ENCODE results near the gene BCAS4.
"Not testable (repeated sequence)": the region's sequence is repeated elsewhere in the genome, so short reads cannot be mapped to it uniquely, and the experiment has no call there.

BCAS4 gene

GRCh38 chr20:50765251-50765650 is 29.6 kb upstream of the BCAS4 start:
- not testable (repeated sequence) for H3K4me1 Mint-ChIP-seq, H3K27ac Mint-ChIP-seq, H3K27me3 Mint-ChIP-seq, H3K4me3 Mint-ChIP-seq, H3K9me3 Mint-ChIP-seq, H3K36me3 Mint-ChIP-seq

DNA sequence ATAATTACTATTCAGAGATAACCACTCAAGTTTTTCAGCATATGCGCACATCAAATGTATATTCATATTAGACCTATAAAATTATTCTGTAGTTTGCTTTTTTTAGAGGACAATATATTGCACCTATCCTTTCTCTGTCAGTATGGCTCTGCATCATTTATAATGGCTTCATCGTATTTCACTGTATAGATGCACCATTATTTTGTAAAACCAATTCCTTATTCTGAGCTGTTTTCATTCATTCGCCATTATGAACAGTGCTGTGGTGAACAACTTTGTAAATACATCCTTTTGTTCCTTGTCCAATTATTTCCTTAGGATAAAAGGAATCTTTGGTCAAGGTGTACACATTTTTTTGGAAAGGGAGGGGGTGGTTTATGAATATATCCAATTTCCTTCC is 29.2 kb upstream of the BCAS4 start:
- Mint-ChIP-seq H3K4me1 (no peaks in the 10 kb centered on the region), H3K27ac (no peak overlapping the region), H3K4me3 (no peak overlapping the region), H3K36me3 (no peaks in the 10 kb centered on the region), H3K27me3 (no peaks in the 10 kb centered on the region), H3K9me3 (no peaks in the 10 kb centered on the region)

- not testable (repeated sequence) for H3K4me3 Mint-ChIP-seq, H3K27me3 Mint-ChIP-seq, H3K4me1 Mint-ChIP-seq, H3K36me3 Mint-ChIP-seq, H3K9me3 Mint-ChIP-seq, H3K27ac Mint-ChIP-seq
Observed at GRCh38 chr20:50766955-50767809, 27.7 kb upstream of the BCAS4 start.

DNA sequence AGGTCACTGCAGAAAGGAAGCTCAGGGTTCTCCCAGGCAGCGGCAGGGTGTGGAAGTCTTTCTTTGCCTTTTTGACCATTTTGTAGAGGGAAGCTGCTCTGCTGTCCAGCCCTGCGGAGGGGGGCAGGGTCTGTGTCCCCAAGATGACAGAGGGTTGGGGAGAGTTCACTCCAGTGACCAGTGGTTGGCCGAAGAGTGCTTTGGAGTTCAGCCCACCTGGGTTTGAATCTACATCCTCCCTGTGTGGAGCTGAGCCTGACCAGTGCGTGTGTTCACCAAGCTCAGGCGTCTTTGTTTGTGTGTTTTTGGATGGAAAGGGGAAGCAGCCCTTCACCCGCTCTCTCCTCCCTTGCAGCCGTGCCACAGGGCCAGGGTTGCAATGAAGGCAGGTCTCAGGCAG is 25.9 kb upstream of the BCAS4 start:
- not testable (repeated sequence) for H3K9me3 Mint-ChIP-seq, H3K36me3 Mint-ChIP-seq, H3K27me3 Mint-ChIP-seq, H3K4me1 Mint-ChIP-seq, H3K4me3 Mint-ChIP-seq, H3K27ac Mint-ChIP-seq

GRCh38 chr20:50769551-50770085 is 25.2 kb upstream of the BCAS4 start:
- H3K36me3 Mint-ChIP-seq, H3K4me3 Mint-ChIP-seq, H3K27ac Mint-ChIP-seq, H3K4me1 Mint-ChIP-seq, H3K27me3 Mint-ChIP-seq, H3K9me3 Mint-ChIP-seq: not testable (repeated sequence)

- H3K36me3 Mint-ChIP-seq, H3K4me1 Mint-ChIP-seq, H3K27ac Mint-ChIP-seq, H3K9me3 Mint-ChIP-seq, H3K4me3 Mint-ChIP-seq, H3K27me3 Mint-ChIP-seq: not testable (repeated sequence)
Observed at GRCh38 chr20:50771419-50772080, 23.3 kb upstream of the BCAS4 start.

GRCh38 chr20:50772420-50773185 is 22.3 kb upstream of the BCAS4 start:
- Mint-ChIP-seq H3K4me1 (no peaks in the 10 kb centered on the region), H3K27ac (no peak overlapping the region), H3K27me3 (no peaks in the 10 kb centered on the region), H3K9me3 (no peaks in the 10 kb centered on the region), H3K4me3 (no peak overlapping the region), H3K36me3 (no peaks in the 10 kb centered on the region)

DNA sequence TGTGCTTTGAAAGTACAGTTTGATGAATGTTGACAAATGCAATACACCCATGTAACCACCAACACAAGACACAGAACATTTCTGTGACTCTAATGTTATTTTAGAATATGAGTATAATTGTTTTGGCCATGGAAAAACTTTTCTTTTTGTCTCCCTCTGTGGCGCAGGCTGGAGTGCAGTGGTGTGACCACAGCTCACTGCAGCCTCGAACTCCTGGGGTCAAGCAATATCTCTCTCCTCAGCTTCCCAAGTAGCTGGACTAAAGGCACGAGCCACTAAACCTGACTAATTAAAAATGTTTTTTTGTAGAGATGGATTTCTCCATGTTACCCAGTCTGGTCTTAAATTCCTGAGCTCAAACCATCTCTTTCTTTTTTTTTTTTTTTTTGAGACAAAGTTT is 20.3 kb upstream of the BCAS4 start:
- Mint-ChIP-seq H3K36me3 (no peaks in the 10 kb centered on the region), H3K9me3 (no peaks in the 10 kb centered on the region), H3K4me3 (no peak overlapping the region), H3K4me1 (no peaks in the 10 kb centered on the region), H3K27ac (no peak overlapping the region), H3K27me3 (peaks cover 3% of the 10 kb centered on the region)

DNA sequence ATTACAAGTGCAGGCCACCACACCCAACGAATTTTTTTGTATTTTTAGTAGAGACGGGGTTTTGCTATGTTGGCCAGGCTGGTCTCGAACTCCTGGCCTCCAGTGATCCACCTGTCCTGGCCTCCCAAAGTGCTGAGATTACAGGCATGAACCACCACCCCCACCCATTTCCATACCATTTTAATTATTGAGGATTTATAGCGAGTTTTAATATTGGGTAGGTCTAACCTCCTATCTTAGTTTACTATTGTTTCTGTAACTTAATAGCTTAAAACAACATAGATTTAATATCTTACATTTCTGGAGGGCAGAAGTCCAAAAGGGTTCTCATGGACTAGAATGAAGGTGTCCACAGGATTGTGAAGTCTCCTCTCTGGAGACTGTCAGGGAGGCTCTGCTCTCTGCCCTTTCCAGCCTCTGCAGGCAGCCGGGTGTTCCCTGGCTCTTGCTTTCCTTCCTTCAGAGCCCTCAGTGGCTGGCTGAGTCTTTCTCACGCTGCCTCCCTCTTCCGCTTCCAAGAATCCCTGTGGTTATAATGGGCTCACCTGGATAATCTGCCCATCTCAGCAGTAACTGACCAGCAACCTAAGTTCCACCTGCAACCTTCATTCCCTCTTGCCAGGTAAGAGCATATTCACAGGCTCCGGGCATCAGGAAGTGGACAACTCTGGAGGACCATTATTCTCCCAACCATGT is 18.6 kb upstream of the BCAS4 start:
- H3K4me1 Mint-ChIP-seq = no peaks in the 10 kb centered on the region
- H3K36me3 Mint-ChIP-seq = no peaks in the 10 kb centered on the region
- no peak overlapping the region for H3K27ac Mint-ChIP-seq
- no peak overlapping the region for H3K4me3 Mint-ChIP-seq
- peaks cover 3% of the 10 kb centered on the region for H3K27me3 Mint-ChIP-seq
- H3K9me3 Mint-ChIP-seq = no peaks in the 10 kb centered on the region

GRCh38 chr20:50777373-50777772 is 17.5 kb upstream of the BCAS4 start:
- Mint-ChIP-seq H3K27ac (no peak overlapping the region), H3K4me1 (no peaks in the 10 kb centered on the region), H3K27me3 (peaks cover 3% of the 10 kb centered on the region), H3K9me3 (no peaks in the 10 kb centered on the region), H3K36me3 (no peaks in the 10 kb centered on the region), H3K4me3 (no peak overlapping the region)

- not testable (repeated sequence) for H3K4me3 Mint-ChIP-seq, H3K36me3 Mint-ChIP-seq, H3K27me3 Mint-ChIP-seq, H3K27ac Mint-ChIP-seq, H3K4me1 Mint-ChIP-seq, H3K9me3 Mint-ChIP-seq
Observed at GRCh38 chr20:50778994-50779393, 15.9 kb upstream of the BCAS4 start.

- Mint-ChIP-seq H3K4me1 (no peaks in the 10 kb centered on the region), H3K27me3 (peaks cover 3% of the 10 kb centered on the region), H3K4me3 (no peak overlapping the region), H3K27ac (no peak overlapping the region), H3K9me3 (no peaks in the 10 kb centered on the region), H3K36me3 (no peaks in the 10 kb centered on the region)
Observed at GRCh38 chr20:50783390-50783789, 11.5 kb upstream of the BCAS4 start.

GRCh38 chr20:50783903-50784302 is 11.0 kb upstream of the BCAS4 start:
- peaks cover 3% of the 10 kb centered on the region for H3K27me3 Mint-ChIP-seq

DNA sequence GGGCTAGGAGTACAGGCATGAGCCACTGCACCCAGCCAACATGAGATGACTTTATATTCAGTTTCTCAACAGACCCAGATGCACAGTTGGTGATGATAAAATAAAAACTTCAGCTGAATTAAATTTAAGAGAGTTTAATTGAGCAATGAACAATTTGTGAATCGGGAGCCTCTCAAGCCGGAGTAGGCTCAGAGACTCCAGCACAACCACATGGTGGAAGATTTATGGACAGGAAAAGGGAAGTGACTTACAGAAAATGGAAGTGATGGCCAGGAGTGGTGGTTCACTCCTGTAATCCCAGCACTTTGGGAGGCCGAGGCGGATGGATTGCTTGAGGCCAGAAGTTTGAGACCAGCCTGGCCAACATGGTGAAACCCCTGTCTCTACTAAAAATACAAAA is 10.4 kb upstream of the BCAS4 start:
- H3K4me1 Mint-ChIP-seq = no peaks in the 10 kb centered on the region
- H3K4me3 Mint-ChIP-seq = no peak overlapping the region
- no peaks in the 10 kb centered on the region for H3K9me3 Mint-ChIP-seq
- no peaks in the 10 kb centered on the region for H3K36me3 Mint-ChIP-seq
- no peak overlapping the region for H3K27ac Mint-ChIP-seq
- H3K27me3 Mint-ChIP-seq = peaks cover under 1% of the 10 kb centered on the region

More at GRCh38 chr20:50783903-50784302, 11.0 kb upstream of the BCAS4 start:
- no peaks in the 10 kb centered on the region for H3K4me1 Mint-ChIP-seq
- H3K9me3 Mint-ChIP-seq = no peaks in the 10 kb centered on the region
- no peak overlapping the region for H3K4me3 Mint-ChIP-seq
- no peak overlapping the region for H3K27ac Mint-ChIP-seq
- H3K36me3 Mint-ChIP-seq = no peaks in the 10 kb centered on the region

DNA sequence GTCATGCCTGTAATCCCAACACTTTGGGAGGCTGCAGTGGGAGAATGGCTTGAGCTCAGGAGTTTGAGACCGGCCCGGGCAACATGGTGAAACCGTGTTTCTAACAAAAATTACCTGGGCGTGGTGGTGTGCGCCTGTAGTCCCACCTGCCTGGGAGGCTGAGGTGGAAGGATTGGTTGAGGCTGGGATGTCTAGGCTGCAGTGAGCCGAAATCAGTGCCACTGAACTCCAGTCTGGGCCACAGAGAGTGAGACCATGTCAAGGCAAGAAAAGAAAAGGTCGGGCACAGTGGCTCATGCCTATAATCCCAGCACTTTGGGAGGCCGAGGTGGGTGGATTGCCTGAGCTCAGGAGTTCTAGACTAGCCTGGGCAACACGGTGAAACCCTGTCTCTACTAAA is 8.2 kb upstream of the BCAS4 start:
- Mint-ChIP-seq H3K27ac (no peak overlapping the region), H3K36me3 (no peaks in the 10 kb centered on the region), H3K4me1 (no peaks in the 10 kb centered on the region), H3K4me3 (no peak overlapping the region), H3K27me3 (no peaks in the 10 kb centered on the region), H3K9me3 (no peaks in the 10 kb centered on the region)
